ENCODE data around the gene HCCS. TPM values are rescaled to one million over a fixed set of nuclear protein-coding genes. Genes with fewer than 3 reads are reported as not detected.

Gene HCCS
- total and polyA plus RNA-seq, 2 donors (not counting 3 experiments of a cell fraction or from before 2014, with no cell fraction given), result 16.9 to 39.3 TPM

GRCh38 chrX:11085305-11085704, 25.8 kb upstream of the HCCS start:
- Histone ChIP-seq H3K9ac (replicated peaks; ENCODE audit: extremely low read depth, insufficient read depth, low read length) (no peak overlapping the region), H3K27ac (ENCODE audit: insufficient read depth, low read depth, low read length) (no peak overlapping the region), H3K79me2 (ENCODE audit: control insufficient read depth, insufficient read depth, low read length) (no peaks in the 10 kb centered on the region), H2AFZ (ENCODE audit: low read depth, low read length) (no peak overlapping the region), H3K9me1 (replicated peaks; ENCODE audit: control insufficient read depth, extremely low read depth, insufficient read depth, low read length) (no peaks in the 10 kb centered on the region), H3K4me1 (ENCODE audit: control insufficient read depth, extremely low read depth, insufficient read depth, low read length) (no peaks in the 10 kb centered on the region), H3K4me2 (ENCODE audit: insufficient read depth, low read length) (no peak overlapping the region), H3K27me3 (ENCODE audit: control insufficient read depth in 2 of 2, insufficient read depth in 2 of 2, low read length in 2 of 2) (no peaks in the 10 kb centered on the region), H3K4me3 (replicated peaks in 1 of 3; ENCODE audit: insufficient read depth in 1 of 3, low read depth in 1 of 3, low read length in 3 of 3) (no peak overlapping the region), H4K20me1 (replicated peaks; ENCODE audit: control insufficient read depth, extremely low read depth, insufficient read depth, low read length) (no peaks in the 10 kb centered on the region), H3K9me3 (replicated peaks; ENCODE audit: control insufficient read depth, insufficient read depth, low read length) (no peaks in the 10 kb centered on the region), H3K36me3 (ENCODE audit: control insufficient read depth in 2 of 2, extremely low read depth in 1 of 2, insufficient read depth in 2 of 2, low read length in 2 of 2) (no peaks in the 10 kb centered on the region)
- POLR2A ChIA-PET, result no interaction called here
- no peak for DNase-seq (ENCODE audit: low read depth, low spot score)
- no peak for FAIRE-seq
- TF ChIP-seq POLR2AphosphoS5 (IDR thresholded peaks at IDR 0.05; ENCODE audit: insufficient read depth, low read depth, low read length), result no peak
- TF ChIP-seq POLR2A (IDR thresholded peaks at IDR 0.05; ENCODE audit: low read depth, low read length), result no peak
- no peak for TF ChIP-seq MYC (IDR thresholded peaks at IDR 0.05; ENCODE audit: low read depth, low read length)
- TF ChIP-seq GATA2 (IDR thresholded peaks at IDR 0.05; ENCODE audit: insufficient read depth, insufficient read length, low read depth, low read length), result no peak
- no peak for TF ChIP-seq CTCF (IDR thresholded peaks at IDR 0.05; ENCODE audit: extremely low read depth in 1 of 2, insufficient read depth in 1 of 2, low read depth in 1 of 2, low read length in 2 of 2)
- no peak for TF ChIP-seq EZH2 (IDR thresholded peaks at IDR 0.05; ENCODE audit: borderline replicate concordance, low read depth, low read length, severe bottlenecking)
- no peak for TF ChIP-seq FOS (IDR thresholded peaks at IDR 0.05; ENCODE audit: borderline replicate concordance, insufficient read depth, low read length)
- TF ChIP-seq, protein P1, sequence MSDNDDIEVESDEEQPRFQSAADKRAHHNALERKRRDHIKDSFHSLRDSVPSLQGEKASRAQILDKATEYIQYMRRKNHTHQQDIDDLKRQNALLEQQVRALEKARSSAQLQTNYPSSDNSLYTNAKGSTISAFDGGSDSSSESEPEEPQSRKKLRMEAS (IDR thresholded peaks at IDR 0.05; ENCODE audit: insufficient read depth, insufficient read length), result no peak
- no peak for TF ChIP-seq JUN (IDR thresholded peaks at IDR 0.05; ENCODE audit: borderline replicate concordance, insufficient read depth, insufficient read length, low read depth)
- intact Hi-C loops (cut with micrococcal nuclease) (no loop called here), dilution Hi-C loops (cut with MboI; ENCODE audit: extremely low pct_ligation_motif_present, low sequenced_read_pairs) (no loop called here)
- BruUV-seq (replicated peaks), result no TSS peak
- CTCF ChIA-PET, result no interaction called here

All from endothelial cell of umbilical vein (primary cell).